SU-DHL-6 (cell line): ENCODE measurements around the gene NKAIN4.

Experiments
- H2AFZ ChIP-seq: fragments of 200-600 bp; sonication (generic); 2 replicates; pipeline ENCODE4 v1.6.1; 2014; ENCODE audit warnings: low read depth, mild to moderate bottlenecking, moderate library complexity, mixed read lengths, antibody characterized with exemption, low read length; ENCODE audit not compliant: severe bottlenecking
- H3F3A ChIP-seq: fragments of 200-600 bp; shearing (Covaris generic); 2 replicates; pipeline ENCODE4 v1.6.0; 2016; ENCODE audit warnings: antibody characterized with exemption, mild to moderate bottlenecking; ENCODE audit not compliant: insufficient read depth
- H3K27ac ChIP-seq: fragments of 200-600 bp; sonication (generic); 2 replicates; pipeline ENCODE4 v1.5.1; 2016; ENCODE audit warnings: low read depth, mild to moderate bottlenecking, low read length, moderate library complexity, mixed read lengths
- H3K27me3 ChIP-seq: fragments of 200-600 bp; sonication (generic), shearing (Covaris generic); 2 replicates; pipeline ENCODE4 v1.6.0; 2014; ENCODE audit warnings: mild to moderate bottlenecking, low read length
- H3K36me3 ChIP-seq: fragments of 200-600 bp; sonication (generic); 2 replicates; pipeline ENCODE4 v1.6.1; 2014; ENCODE audit warnings: mild to moderate bottlenecking, low read length, mixed read lengths
- H3K4me2 ChIP-seq: fragments of 300-600, 200-600 bp; shearing (Covaris generic), sonication (generic); 2 replicates; pipeline ENCODE4 v1.6.0; 2014; ENCODE audit warnings: low read length, low read depth, mild to moderate bottlenecking; ENCODE audit not compliant: poor library complexity, severe bottlenecking
- H3K4me3 ChIP-seq: fragments of 200-600 bp; sonication (generic); 2 replicates; pipeline ENCODE4 v1.5.1; 2014; ENCODE audit warnings: antibody characterized with exemption, low read length, mild to moderate bottlenecking, mixed read lengths; ENCODE audit not compliant: insufficient read depth, poor library complexity, severe bottlenecking
- H3K79me2 ChIP-seq: fragments of 200-600 bp; sonication (generic); 2 replicates; pipeline ENCODE4 v1.6.1; 2014; ENCODE audit warnings: mild to moderate bottlenecking, low read length, moderate library complexity; ENCODE audit not compliant: insufficient read depth
- H3K9ac ChIP-seq: fragments of 200-600 bp; sonication (generic); 2 replicates; pipeline ENCODE4 v1.7.0; 2014; ENCODE audit warnings: mild to moderate bottlenecking, low read length
- H3K9me2 ChIP-seq: fragments of 200-600 bp; sonication (generic); replicated peaks from 2 replicates; pipeline ENCODE4 v1.6.1; 2014; ENCODE audit warnings: low read length; ENCODE audit not compliant: insufficient read depth
- H3K9me3 ChIP-seq: fragments of 200-600 bp; sonication (generic); 2 replicates; pipeline ENCODE4 v1.6.1; 2014; ENCODE audit warnings: low read length, mixed read lengths; ENCODE audit not compliant: insufficient read depth
- H4K20me1 ChIP-seq: fragments of 200-600 bp; sonication (generic); 2 replicates; pipeline ENCODE4 v1.6.1; 2014; ENCODE audit warnings: low read depth, mild to moderate bottlenecking, antibody characterized with exemption, low read length, moderate library complexity, mixed read lengths
- CTCF ChIP-seq: fragments of 200-600 bp; sonication (generic); IDR thresholded peaks from one replicate; pipeline ENCODE4 v1.5.1; 2017; ENCODE audit warnings: antibody characterized with exemption, mild to moderate bottlenecking, low read length, moderate library complexity; ENCODE audit not compliant: insufficient read depth, poor library complexity, severe bottlenecking
- EZH2phosphoT487 ChIP-seq: fragments of 200-600 bp; sonication (generic), shearing (Covaris generic); conservative IDR thresholded peaks from 2 replicates; pipeline ENCODE4 v1.6.1; 2018; ENCODE audit warnings: mild to moderate bottlenecking, antibody characterized with exemption, low read length, moderate library complexity, mixed read lengths

The NKAIN4 gene

DNA sequence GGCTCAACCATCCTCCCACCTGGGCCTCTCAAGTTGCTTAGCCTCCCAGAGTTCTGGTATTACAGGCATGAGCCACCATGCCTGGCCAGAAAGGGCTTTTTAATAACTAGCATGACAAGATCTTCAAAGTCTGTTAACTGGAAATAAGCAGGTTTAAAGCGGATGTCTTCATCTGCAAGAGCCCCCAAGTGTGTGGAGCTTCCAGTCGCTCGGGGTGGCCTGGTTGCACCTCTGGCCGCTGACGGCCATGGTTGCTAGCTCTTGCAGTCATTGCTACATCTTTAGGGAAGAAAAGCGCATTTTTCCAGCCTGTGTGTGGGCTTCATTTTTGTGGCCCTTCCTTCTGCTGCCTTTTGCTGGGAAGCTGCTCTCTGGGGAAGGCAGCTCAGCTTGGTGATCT is 26.1 kb upstream of the NKAIN4 start:
- Histone ChIP-seq H4K20me1 (no peaks in the 10 kb centered on the region), H3K27ac (no peak overlapping the region), H3K79me2 (0 out of 2 replicates have a peak, but pooled peaks cover 8% of the 10 kb centered on the region), H3K9me2 (no peaks in the 10 kb centered on the region), H3K27me3 (no peaks in the 10 kb centered on the region), H3F3A (no peaks in the 10 kb centered on the region), H3K9me3 (no peaks in the 10 kb centered on the region), H3K36me3 (no peaks in the 10 kb centered on the region), H3K9ac (no peak overlapping the region), H2AFZ (no peak overlapping the region), H3K4me2 (no peak overlapping the region), H3K4me3 (no peak overlapping the region)
- no peak for TF ChIP-seq EZH2phosphoT487

DNA sequence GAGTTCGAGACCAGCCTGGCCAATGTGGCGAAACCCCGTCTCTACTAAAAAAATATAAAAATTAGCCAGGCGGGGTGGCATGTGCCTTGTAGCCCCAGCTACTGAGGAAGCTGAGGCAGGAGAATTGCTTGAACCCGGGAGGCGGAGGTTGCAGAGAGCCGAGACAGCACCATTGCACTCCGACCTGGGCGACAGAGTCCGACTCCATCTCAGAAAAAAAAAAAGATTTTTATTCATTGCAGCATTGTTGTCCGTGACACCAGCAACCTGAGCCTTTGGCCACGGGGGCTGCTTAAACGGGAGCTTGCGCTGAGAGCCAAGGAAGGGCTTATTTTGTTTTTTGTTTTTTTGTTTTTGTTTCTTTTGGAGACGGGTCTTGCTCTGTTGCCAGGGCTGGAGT is 25.7 kb upstream of the NKAIN4 start:
- Histone ChIP-seq H3K4me2 (no peak overlapping the region), H3K4me3 (no peak overlapping the region), H3F3A (no peaks in the 10 kb centered on the region), H3K79me2 (peaks cover 12% of the 10 kb centered on the region; the same call in 1 of the 2 replicates), H2AFZ (no peak overlapping the region), H3K9me2 (no peaks in the 10 kb centered on the region), H3K27me3 (no peaks in the 10 kb centered on the region), H3K9me3 (no peaks in the 10 kb centered on the region), H3K27ac (no peak overlapping the region), H3K36me3 (no peaks in the 10 kb centered on the region), H4K20me1 (no peaks in the 10 kb centered on the region), H3K9ac (no peak overlapping the region)
- TF ChIP-seq EZH2phosphoT487 (no peak), CTCF (no peak)

DNA sequence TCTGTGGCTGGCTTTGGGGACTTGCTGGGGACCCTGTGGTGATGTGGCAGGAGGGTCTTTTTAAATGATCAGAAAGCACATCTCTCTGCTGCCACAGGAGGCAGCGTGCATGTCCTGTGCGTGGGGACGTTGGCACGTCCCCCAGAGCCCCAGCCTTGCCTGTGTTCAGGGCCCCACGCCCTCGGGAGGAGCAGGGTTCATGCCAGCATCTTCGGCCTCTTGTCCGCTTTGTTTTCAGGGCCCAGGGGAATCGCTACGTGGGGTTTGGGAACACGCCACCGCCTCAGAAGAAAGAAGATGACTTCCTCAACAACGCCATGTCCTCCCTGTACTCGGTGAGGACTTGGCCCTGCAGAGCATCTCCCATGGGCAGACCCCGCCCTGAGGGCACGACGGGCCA is 24.4 kb upstream of the NKAIN4 start:
- H3K27me3 ChIP-seq, result no peaks in the 10 kb centered on the region
- H3K4me2 ChIP-seq, result no peak overlapping the region
- H3K4me3 ChIP-seq, result no peak overlapping the region
- H3K79me2 ChIP-seq, result peaks cover 20% of the 10 kb centered on the region
- no peak overlapping the region for H2AFZ ChIP-seq
- no peak overlapping the region for H3K9ac ChIP-seq
- TF ChIP-seq EZH2phosphoT487 (no peak), CTCF (no peak)
- H3K9me3 ChIP-seq, result no peaks in the 10 kb centered on the region
- no peaks in the 10 kb centered on the region for H3K9me2 ChIP-seq
- H3K36me3 ChIP-seq, result no peaks in the 10 kb centered on the region
- no peaks in the 10 kb centered on the region for H4K20me1 ChIP-seq
- no peaks in the 10 kb centered on the region for H3F3A ChIP-seq
- no peak overlapping the region for H3K27ac ChIP-seq

DNA sequence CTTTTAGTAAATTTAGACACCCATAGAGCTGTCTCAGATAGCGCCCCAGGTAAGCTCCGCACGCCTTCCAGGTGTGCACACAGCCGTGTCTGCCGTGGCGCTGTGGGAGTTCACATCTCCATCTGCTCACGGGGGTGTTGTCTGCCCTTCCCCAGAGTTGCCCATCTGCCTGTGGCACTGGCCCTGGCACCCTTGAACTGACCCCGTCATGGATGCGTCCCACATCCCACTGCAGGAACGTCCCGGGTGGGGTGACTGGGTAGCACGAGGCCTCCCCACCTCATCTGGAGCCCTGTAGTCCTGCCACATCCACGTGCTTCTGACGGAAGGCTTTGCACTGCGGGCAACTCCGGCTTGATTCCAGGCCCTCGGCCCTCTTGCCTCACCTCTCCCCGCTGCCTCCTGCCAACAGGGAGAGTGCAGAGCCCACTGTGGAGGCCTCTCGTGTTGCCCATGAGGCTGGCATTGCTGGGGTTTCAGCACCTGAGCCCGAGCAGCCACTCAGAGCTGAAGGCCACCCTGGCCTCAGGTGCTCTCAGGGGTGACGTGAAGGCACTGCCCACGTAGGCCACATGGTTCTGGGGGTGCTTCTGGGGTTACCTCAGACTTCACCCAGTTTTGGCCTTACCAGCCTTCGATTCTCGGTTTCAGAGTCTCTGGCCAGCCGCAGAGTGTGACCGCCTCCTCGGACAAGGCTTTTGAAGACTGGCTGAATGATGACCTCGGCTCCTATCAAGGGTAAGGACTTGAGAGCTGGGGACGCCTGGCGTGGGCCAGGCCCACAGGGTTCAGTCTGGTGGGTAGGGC is 23.4 kb upstream of the NKAIN4 start:
- Histone ChIP-seq H3K4me3 (no peak overlapping the region), H4K20me1 (no peaks in the 10 kb centered on the region), H3K79me2 (peaks cover 30% of the 10 kb centered on the region), H3K9ac (no peak overlapping the region), H3K27me3 (no peaks in the 10 kb centered on the region), H3K9me3 (no peaks in the 10 kb centered on the region), H3K9me2 (no peaks in the 10 kb centered on the region), H2AFZ (no peak overlapping the region), H3K4me2 (no peak overlapping the region), H3K36me3 (no peaks in the 10 kb centered on the region), H3F3A (no peaks in the 10 kb centered on the region), H3K27ac (no peak overlapping the region)
- TF ChIP-seq EZH2phosphoT487 (no peak), CTCF (no peak)
